ENCODE measurements around the gene SGIP1. TPM values are rescaled to one million over a fixed set of nuclear protein-coding genes. Genes with fewer than 3 reads are reported as not detected.
"Not testable (repeated sequence)": the region's sequence is repeated elsewhere in the genome, so short reads cannot be mapped to it uniquely, and the experiment has no call there.

SGIP1 gene
- total and polyA plus RNA-seq, 8 donors = 0.31 to 2.3 (median 1.1) TPM

DNA sequence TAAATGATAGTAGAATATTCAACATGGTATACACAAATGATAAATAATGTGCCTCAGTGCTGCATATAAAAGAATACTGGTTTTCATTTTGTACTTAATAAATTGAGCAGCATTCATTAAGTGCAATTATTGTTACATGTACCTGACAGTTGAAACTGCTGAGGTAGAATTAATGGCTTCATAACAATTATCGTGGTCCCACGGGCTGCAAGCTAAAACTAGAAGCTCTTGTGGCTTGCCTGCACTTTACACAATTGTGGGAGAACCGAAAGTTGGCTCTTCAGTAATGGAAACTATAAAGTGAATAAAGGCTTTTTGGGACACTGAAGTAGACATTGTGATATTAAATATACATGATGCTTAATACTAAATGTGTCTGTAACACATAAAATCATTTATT is 243.9 kb downstream of the SGIP1 start:
- FAIRE-seq (no peak), ATAC-seq (no peak), DNase-seq (no peak)
- 47 to 52% methylated on average over 3 of the region's 3 CpGs for WGBS, 2 donors
- no peaks in the 10 kb centered on the region for H3K9me3 ChIP-seq
- intact Hi-C loops (cut with DNase I) = no loop called here
- H3K4me1 ChIP-seq = no peaks in the 10 kb centered on the region
- no peaks in the 10 kb centered on the region for H3K36me3 ChIP-seq
- no peak overlapping the region for H3K4me3 ChIP-seq
- TF ChIP-seq, protein P1, sequence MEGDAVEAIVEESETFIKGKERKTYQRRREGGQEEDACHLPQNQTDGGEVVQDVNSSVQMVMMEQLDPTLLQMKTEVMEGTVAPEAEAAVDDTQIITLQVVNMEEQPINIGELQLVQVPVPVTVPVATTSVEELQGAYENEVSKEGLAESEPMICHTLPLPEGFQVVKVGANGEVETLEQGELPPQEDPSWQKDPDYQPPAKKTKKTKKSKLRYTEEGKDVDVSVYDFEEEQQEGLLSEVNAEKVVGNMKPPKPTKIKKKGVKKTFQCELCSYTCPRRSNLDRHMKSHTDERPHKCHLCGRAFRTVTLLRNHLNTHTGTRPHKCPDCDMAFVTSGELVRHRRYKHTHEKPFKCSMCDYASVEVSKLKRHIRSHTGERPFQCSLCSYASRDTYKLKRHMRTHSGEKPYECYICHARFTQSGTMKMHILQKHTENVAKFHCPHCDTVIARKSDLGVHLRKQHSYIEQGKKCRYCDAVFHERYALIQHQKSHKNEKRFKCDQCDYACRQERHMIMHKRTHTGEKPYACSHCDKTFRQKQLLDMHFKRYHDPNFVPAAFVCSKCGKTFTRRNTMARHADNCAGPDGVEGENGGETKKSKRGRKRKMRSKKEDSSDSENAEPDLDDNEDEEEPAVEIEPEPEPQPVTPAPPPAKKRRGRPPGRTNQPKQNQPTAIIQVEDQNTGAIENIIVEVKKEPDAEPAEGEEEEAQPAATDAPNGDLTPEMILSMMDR (IDR thresholded peaks at IDR 0.05) = no peak
- H3K27ac ChIP-seq = no peak overlapping the region
- no peaks in the 10 kb centered on the region for H3K27me3 ChIP-seq

DNA sequence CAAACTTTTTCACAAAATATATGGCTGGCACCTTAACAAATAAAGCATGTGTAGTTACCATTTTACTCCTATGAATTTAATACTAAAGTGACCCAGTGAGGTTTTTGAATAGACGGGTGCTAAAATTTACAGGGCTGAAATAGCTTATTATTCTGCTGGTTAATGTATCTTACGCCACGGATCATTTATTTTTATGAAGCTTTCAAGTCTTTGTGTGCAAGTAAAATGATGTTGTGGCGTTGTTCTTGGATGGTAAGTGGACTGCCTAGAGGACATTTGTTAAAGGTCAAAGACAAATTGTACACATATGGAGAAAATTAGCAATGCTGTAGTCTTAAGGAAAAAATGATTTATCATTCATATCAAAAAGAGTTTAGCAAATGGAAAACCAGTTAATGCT is 244.3 kb downstream of the SGIP1 start:
- TF ChIP-seq, protein P1 (IDR thresholded peaks at IDR 0.05) = no peak
- 64 to 77% methylated on average over 4 of the region's 4 CpGs for WGBS, 2 donors
- no peak overlapping the region for H3K27ac ChIP-seq
- no peaks in the 10 kb centered on the region for H3K9me3 ChIP-seq
- H3K27me3 ChIP-seq = no peaks in the 10 kb centered on the region
- no peak overlapping the region for H3K4me3 ChIP-seq
- no peak for DNase-seq
- ATAC-seq = no peak
- H3K4me1 ChIP-seq = no peaks in the 10 kb centered on the region
- H3K36me3 ChIP-seq = no peaks in the 10 kb centered on the region
- FAIRE-seq = no peak
- intact Hi-C loops (cut with DNase I) = no loop called here

DNA sequence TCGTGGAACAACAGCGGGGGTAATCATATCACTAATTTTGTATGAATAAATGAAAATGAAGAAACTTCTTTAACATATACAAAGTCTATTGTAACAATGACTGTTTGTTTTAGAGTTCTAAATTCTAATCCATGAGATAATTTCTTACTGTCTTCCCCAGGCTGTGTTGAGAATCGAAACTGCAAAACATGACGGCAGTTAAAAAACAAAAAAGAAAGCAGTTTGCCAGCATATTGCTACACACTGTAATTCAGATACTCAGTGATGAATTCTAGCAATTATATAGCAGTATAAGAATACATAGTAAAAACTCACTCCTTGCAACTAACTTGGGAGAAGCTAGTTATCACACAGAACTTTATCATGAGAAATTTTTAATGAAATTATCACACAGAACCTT is 245.0 kb downstream of the SGIP1 start:
- intact Hi-C loops (cut with DNase I) = no loop called here
- 74 to 79% methylated on average over 4 of the region's 4 CpGs for WGBS, 2 donors
- Histone ChIP-seq H3K4me1 (no peaks in the 10 kb centered on the region), H3K27ac (no peak overlapping the region), H3K4me3 (no peak overlapping the region), H3K9me3 (no peaks in the 10 kb centered on the region), H3K36me3 (no peaks in the 10 kb centered on the region), H3K27me3 (no peaks in the 10 kb centered on the region)
- no peak for ATAC-seq
- DNase-seq = no peak
- TF ChIP-seq, protein P1 (IDR thresholded peaks at IDR 0.05) = no peak
- no peak for FAIRE-seq

DNA sequence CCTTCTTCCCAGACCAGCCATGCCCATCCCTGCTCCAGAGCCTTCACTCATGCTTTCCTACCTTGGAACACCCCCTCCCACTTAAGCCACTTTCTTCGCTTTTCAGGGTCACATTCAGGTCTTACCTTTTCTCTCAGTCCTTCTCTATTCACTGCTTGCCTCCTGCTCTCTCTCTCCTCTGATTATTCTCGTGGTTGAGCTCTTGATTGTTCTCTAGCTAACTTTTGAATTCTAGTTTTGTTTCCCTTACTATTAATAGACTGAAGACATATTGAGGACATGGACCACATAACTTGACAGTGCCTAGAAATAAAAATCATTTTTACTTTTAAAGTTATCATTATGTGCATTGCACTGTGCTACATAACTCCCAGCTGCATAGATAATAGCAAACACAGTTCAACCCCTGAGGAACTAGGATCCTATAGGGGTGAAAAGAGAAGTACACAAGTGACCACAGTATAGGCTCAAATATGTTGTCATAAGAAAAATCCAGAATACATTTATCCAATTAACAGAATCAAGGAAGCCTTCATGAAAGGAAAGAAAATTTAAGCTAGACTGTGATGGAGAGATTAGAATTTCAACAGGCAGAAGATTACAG is 245.6 kb downstream of the SGIP1 start:
- WGBS, 2 donors = 62 to 64% methylated on average over 2 of the region's 2 CpGs
- no peak overlapping the region for H3K4me3 ChIP-seq
- no peaks in the 10 kb centered on the region for H3K36me3 ChIP-seq
- no peak for DNase-seq
- no peak for FAIRE-seq
- H3K27me3 ChIP-seq = no peaks in the 10 kb centered on the region
- H3K9me3 ChIP-seq = no peaks in the 10 kb centered on the region
- TF ChIP-seq, protein P1 (IDR thresholded peaks at IDR 0.05) = no peak
- ATAC-seq = no peak
- no peak overlapping the region for H3K27ac ChIP-seq
- H3K4me1 ChIP-seq = no peaks in the 10 kb centered on the region
- intact Hi-C loops (cut with DNase I) = no loop called here

DNA sequence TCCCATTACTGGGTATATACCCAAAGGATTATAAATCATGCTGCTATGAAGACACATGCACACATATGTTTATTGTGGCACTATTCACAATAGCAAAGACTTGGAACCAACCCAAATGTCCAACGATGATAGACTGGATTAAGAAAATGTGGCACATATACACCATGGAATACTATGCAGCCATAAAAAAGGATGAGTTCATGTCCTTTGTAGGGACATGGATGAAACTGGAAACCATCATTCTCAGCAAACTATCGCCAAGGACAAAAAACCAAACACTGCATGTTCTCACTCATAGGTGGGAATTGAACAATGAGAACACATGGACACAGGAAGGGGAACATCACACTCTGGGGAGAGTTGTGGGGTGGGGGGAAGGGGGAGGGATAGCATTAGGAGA is 251.8 kb downstream of the SGIP1 start:
- ATAC-seq; H3K27me3 ChIP-seq; H3K36me3 ChIP-seq; intact Hi-C loops (cut with DNase I); DNase-seq; FAIRE-seq; H3K27ac ChIP-seq; H3K9me3 ChIP-seq; H3K4me1 ChIP-seq; H3K4me3 ChIP-seq: not testable (repeated sequence)
- 40% methylated on average over 1 of the region's 2 CpGs; no CpG with 5 or more reads in 1 of the 2 donors for WGBS, 2 donors
